GM20431 (cell line): ENCODE measurements around the gene GULP1.
"Not testable (repeated sequence)": the region's sequence is repeated elsewhere in the genome, so short reads cannot be mapped to it uniquely, and the experiment has no call there.

Experiments used
- in situ Hi-C: fragments of 300-500 bp; cut with MseI, MboI; formaldehyde crosslinking; loops from one replicate; pipeline ENCODE4 v1.15.0; 2020; ENCODE audit warnings: low sequenced_read_pairs; ENCODE audit not compliant: unreplicated experiment

Gene GULP1

DNA sequence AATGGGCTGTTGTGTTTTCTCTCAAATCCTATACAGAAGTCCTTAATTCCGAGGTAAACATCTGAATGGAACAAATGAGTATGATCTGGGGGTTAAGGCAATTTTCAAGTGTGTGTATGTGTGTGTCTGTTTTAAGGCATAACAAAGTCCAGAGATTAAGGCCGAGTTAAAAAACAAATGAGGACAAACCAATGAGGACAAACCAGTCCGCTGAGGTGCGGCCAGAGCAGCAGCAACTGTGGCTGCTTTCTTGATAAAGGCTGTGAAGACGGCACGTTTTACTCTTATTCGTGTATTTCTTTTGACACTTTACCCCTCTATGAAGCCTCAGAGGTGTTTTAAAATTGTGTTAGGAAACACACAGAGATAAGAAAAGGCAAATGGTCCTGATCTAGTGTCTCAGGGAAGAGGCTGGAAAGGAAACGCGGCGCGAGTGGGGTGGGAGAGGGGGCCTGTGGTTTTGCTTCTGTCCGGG lies 495 bp upstream of the GULP1 start:
- in situ Hi-C loops: no loop called here

DNA sequence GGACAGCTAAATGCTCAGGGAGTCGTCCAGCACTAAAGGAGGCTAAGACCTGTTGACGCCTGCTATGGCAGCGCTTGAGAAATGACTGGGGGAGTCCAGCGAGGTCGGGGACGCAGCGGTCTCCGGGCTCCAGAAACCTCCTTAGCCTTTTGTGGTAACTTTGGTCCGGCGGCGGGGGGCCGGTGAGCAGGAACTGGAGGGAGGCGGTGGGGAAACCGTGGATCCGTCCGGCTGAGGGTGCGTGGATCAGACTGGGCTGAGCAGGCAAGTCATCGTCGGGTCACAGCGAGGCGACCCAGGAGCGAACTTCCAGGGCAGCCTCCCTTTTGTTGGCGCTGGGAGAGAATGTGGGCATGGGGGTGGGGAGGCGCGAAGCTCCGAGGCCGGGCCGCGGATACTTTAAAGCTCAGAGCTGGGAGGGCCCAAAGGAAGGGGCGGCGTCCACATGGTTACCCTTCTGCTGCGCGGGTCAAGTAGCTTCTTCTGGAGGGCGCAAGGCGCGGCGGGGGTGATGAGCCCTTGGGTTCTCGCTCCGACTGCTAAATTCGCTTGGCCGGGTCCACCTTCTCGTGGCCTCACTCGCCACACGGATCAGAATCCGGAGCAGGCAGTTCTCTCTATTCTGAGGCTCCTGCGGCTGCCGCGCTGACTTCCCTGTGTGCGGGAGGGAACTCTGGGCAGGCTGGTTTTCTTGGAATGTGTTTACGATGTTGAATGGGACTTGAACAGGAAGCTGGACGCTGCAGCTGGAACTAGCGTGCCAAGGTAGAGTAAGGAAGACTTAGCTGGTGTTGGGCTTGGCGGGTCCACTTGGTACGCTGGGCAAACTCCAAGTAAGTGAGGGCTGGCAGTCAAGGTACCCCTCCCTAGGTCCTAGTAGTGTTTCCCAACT lies 920 bp downstream of the GULP1 start:
- in situ Hi-C loops: no loop called here

GRCh38 chr2:188293601-188294351 lies 2.1 kb downstream of the GULP1 start:
- in situ Hi-C loops: no loop called here

DNA sequence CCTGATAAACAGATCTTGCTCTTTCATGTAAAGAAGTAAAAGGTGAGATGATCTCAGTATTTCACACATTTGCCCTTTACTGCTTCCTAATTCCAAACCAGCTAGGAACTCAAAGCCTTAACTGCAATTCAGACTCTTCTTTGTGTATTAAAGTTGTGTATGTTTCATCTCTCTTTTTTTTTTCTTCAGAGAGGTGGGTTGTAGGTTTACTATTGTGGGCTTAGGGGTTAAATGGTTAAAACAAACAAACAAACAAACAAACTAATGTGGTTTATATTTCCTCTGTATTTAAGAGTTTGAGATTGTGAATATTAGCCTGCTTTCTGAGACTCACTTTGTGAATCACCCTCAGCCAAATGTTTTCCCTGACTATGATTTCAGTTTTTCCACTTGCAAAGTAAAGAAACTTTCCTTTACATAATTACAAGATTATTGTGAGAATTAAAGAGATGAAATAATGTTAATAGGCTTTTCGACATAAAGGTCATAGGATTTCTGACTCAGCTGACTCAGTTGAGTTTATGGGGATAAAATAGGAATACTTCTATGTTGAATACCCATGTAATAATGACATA lies 2.8 kb downstream of the GULP1 start:
- in situ Hi-C loops: no loop called here

GRCh38 chr2:188295067-188295685 lies 3.5 kb downstream of the GULP1 start:
- in situ Hi-C loops: no loop called here

GRCh38 chr2:188297978-188298377 lies 6.3 kb downstream of the GULP1 start:
- in situ Hi-C loops: no loop called here

DNA sequence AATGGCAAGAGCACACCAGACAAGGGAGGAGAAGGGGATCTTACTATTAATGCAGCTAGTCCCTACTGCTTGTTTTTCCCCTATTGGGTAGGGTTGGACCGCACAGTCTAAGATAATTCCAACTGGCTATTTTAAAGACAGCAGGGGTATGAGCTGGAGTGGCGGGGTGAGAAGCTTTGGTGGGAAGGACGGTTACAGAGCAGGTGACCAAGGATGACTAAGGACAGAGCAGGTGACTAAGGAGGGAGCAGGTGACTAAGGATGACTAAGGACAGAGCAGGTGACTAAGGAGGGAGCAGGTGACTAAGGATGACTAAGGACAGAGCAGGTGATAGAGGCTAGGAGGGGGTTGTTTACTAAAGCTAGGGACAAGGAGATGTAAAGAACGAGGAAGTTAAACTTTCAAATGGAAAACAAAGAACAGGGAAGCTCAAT lies 7.3 kb downstream of the GULP1 start:
- in situ Hi-C loops: not testable (repeated sequence)

GRCh38 chr2:188303363-188304031 lies 11.8 kb downstream of the GULP1 start:
- in situ Hi-C loops: no loop called here

- in situ Hi-C loops: no loop called here
Measured at GRCh38 chr2:188305271-188305670, 13.6 kb downstream of the GULP1 start.

- in situ Hi-C loops: no loop called here
Measured at GRCh38 chr2:188306271-188306670, 14.6 kb downstream of the GULP1 start.

- in situ Hi-C loops: no loop called here
Measured at GRCh38 chr2:188307850-188308283, 16.2 kb downstream of the GULP1 start.

GRCh38 chr2:188308483-188308882 lies 16.8 kb downstream of the GULP1 start:
- in situ Hi-C loops: no loop called here

DNA sequence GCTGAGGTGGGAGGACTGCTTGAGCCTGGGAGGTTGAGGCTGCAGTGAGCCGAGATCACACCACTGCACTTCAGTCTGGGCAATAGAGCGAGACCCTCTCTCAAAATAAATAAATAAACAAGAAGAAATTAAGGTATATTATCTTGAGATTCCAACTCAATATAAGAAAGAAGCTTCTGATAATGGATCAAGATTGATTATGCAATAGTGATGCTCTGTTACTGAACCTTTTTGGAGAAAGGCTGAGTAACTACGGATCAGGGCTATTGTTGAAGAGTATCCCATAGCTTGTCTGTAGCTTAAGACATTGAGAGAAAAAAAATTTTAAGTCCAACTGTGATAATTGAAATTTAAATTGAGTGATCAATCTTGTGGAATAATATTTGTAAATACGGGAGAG lies 17.7 kb downstream of the GULP1 start:
- in situ Hi-C loops: no loop called here

DNA sequence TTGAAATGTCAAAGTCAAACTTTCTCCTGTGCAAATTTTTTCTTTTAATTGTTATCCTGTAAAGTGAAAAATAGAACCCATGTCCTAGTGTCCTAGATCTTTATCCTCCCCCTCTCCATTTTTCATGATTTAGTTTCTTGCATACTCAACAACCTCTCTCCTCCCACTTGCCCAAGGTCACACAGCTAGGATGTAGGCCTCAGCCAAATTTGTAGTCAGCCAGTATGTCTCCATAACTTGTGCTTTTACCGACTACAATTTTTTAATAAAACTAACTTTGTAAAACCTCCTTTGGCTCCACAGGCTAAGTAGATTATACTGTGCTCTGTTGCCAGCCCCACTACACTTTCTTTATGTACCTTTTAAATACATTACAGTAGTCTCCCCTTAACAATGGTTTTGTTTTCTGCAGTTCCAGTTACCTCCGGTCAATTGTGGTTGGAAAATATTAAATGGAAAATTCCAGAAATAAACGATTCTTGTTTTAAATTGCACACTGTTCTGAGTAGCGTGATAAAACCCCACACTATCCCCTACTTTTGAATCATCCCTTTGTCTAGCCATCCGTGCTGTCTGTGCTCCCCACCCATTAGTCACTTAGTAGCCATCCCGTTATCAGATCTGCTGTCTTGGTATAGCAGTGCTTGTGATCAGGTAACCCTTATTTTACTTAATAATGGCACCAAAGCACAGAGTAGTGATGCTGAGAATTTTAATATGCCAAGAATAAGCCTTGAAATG lies 22.8 kb downstream of the GULP1 start:
- in situ Hi-C loops: no loop called here

GRCh38 chr2:188315750-188316149 lies 24.1 kb downstream of the GULP1 start:
- in situ Hi-C loops: no loop called here

- in situ Hi-C loops: no loop called here
Measured at GRCh38 chr2:188316342-188316741, 24.7 kb downstream of the GULP1 start.

GRCh38 chr2:188316791-188317423 lies 25.2 kb downstream of the GULP1 start:
- in situ Hi-C loops: no loop called here

DNA sequence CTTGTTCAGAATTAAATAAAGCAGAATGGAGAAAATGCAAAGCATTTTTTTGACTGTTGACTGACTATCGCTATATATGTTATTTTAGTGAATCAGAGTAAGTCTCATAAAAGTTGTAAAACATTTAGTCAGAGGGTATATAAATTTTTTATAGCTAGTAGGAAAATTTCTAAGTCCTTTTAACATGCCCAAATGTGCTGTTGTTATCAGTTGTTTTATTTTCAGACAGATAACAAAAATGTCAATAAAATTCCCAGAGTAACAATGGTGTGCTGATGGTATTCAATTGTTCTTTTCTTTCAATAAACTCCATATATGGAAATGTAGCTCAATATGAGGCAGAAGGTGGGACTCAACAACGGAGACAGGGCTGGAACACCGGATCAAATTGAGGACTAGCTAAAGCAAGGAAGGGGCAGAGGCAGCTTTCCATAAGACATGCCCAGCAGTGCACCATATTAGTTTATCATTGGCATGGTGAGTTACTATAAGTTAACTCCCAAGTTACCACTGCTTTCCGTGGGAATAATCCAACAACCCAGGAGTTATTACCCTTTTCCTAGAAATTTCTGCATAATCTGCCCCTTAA lies 26.6 kb downstream of the GULP1 start:
- in situ Hi-C loops: no loop called here
